Fibroblast of lung (primary cell): Measurements from ENCODE around the gene NDUFB1. TPM values are rescaled to one million over a fixed set of nuclear protein-coding genes. Genes with fewer than 3 reads are reported as not detected.

Experiments
- DNase-seq, 2 donors: peaks; one replicate each; pipeline versions ENCODE4 v3.0.0 to v3.0.0-alpha.2; 2010; ENCODE audit warnings: low read depth in 2 of 2
- H2AFZ ChIP-seq: 2 replicates; pipeline ENCODE4 v1.5.1; 2012; ENCODE audit warnings: low read length, control low read depth, inconsistent platforms
- H3K27ac ChIP-seq: 2 replicates; pipeline ENCODE4 v1.5.1; 2011; ENCODE audit warnings: low read length, control low read depth; ENCODE audit not compliant: insufficient read depth
- H3K27me3 ChIP-seq: 2 replicates; pipeline ENCODE4 v1.5.1; 2011; ENCODE audit warnings: mild to moderate bottlenecking, low read length; ENCODE audit not compliant: control insufficient read depth, insufficient read depth
- H3K36me3 ChIP-seq: 2 replicates; pipeline ENCODE4 v1.5.1; 2011; ENCODE audit warnings: low read length; ENCODE audit not compliant: control insufficient read depth, insufficient read depth
- H3K4me1 ChIP-seq: 2 replicates; pipeline ENCODE4 v1.5.1; 2011; ENCODE audit warnings: low read length; ENCODE audit not compliant: control insufficient read depth, insufficient read depth; ENCODE audit errors: extremely low read depth
- H3K4me2 ChIP-seq: 2 replicates; pipeline ENCODE4 v1.5.1; 2011; ENCODE audit warnings: low read length, control low read depth; ENCODE audit not compliant: insufficient read depth; ENCODE audit errors: extremely low read depth
- H3K4me3 ChIP-seq, 4 experiments: fragments of 200-600 bp in 1 of 4; sonication (generic) in 1 of 4; replicated peaks in 1 of 4; 2 replicates each; pipeline ENCODE4 v1.5.1; 2011 to 2016; ENCODE audit warnings: low read length in 4 of 4, low read depth in 3 of 4, mild to moderate bottlenecking in 3 of 4, control low read depth in 2 of 4, inconsistent platforms in 1 of 4, mixed read lengths in 1 of 4; ENCODE audit not compliant: insufficient read depth in 1 of 4; ENCODE audit errors: control extremely low read depth in 1 of 4
- H3K79me2 ChIP-seq: 2 replicates; pipeline ENCODE4 v1.5.1; 2012; ENCODE audit warnings: mild to moderate bottlenecking, low read length, inconsistent platforms; ENCODE audit not compliant: control insufficient read depth, insufficient read depth
- H3K9ac ChIP-seq: 2 replicates; pipeline ENCODE4 v1.5.1; 2011; ENCODE audit warnings: mild to moderate bottlenecking, low read length, control low read depth; ENCODE audit not compliant: insufficient read depth
- H3K9me3 ChIP-seq: 2 replicates; pipeline ENCODE4 v1.5.1; 2012; ENCODE audit warnings: low read depth, low read length; ENCODE audit not compliant: control insufficient read depth, insufficient read depth
- H4K20me1 ChIP-seq: 2 replicates; pipeline ENCODE4 v1.5.1; 2011; ENCODE audit warnings: low read length; ENCODE audit not compliant: control insufficient read depth, insufficient read depth; ENCODE audit errors: extremely low read depth
- CTCF ChIP-seq, 2 donors: IDR thresholded peaks in 1 of 2; conservative IDR thresholded peaks in 1 of 2; 1 replicate in 1 of 2; 2 replicates in 1 of 2; pipeline ENCODE4 v1.5.1; 2011 to 2012; ENCODE audit warnings: low read length in 2 of 2, control low read depth in 1 of 2, inconsistent platforms in 1 of 2, low read depth in 1 of 2, mild to moderate bottlenecking in 1 of 2
- EZH2 ChIP-seq: IDR thresholded peaks from 2 replicates; pipeline ENCODE4 v1.5.1; 2012; ENCODE audit warnings: low read length, control low read depth, mild to moderate bottlenecking; ENCODE audit errors: missing control alignments
- polyA plus RNA-seq, 2 donors: library from polyadenylated mRNA; depleted of rRNA in 1 of 2; stranded (reverse) in 1 of 2; unstranded in 1 of 2; fragments of >200 nt; gene quantifications; 2 replicates each; pipeline ENCODE4 v1.2.1, GENCODE V29; 2011 to 2012; ENCODE audit warnings: missing spikeins in 1 of 2
- total RNA-seq: library from RNA; depleted of rRNA; stranded (reverse); fragments of >200 nt; gene quantifications from 2 replicates; pipeline ENCODE4 v1.2.1, GENCODE V29; 2014

The NDUFB1 gene
- total and polyA plus RNA-seq, 2 donors (not counting 1 experiment from before 2014, with no cell fraction given), result 310 to 569 TPM

- no peak overlapping the region for H2AFZ ChIP-seq
- DNase-seq, result peak in 1 of 2 donors; percentile 67
Measured at GRCh38 chr14:92144708-92145107, 23.2 kb upstream of the NDUFB1 start.

GRCh38 chr14:92143962-92144361 is 22.5 kb upstream of the NDUFB1 start:
- Histone ChIP-seq H3K9me3 (no peaks in the 10 kb centered on the region), H3K27ac (no peak overlapping the region), H3K4me3 (no peak overlapping the region), H2AFZ (no peak overlapping the region), H3K36me3 (peaks cover 3% of the 10 kb centered on the region), H3K27me3 (no peaks in the 10 kb centered on the region), H3K4me2 (no peak overlapping the region), H3K4me1 (no peaks in the 10 kb centered on the region), H4K20me1 (no peaks in the 10 kb centered on the region), H3K9ac (no peak overlapping the region), H3K79me2 (no peaks in the 10 kb centered on the region)
- TF ChIP-seq CTCF (conservative IDR thresholded peaks at IDR 0.05 in 1 of 2, IDR thresholded peaks at IDR 0.05 in 1 of 2; ENCODE audit: low read depth in 1 of 2, low read length in 2 of 2) (no peak), EZH2 (no peak)
- no peak for DNase-seq

More at GRCh38 chr14:92144708-92145107, 23.2 kb upstream of the NDUFB1 start:
- no peak for TF ChIP-seq CTCF (conservative IDR thresholded peaks at IDR 0.05 in 1 of 2, IDR thresholded peaks at IDR 0.05 in 1 of 2; ENCODE audit: low read depth in 1 of 2, low read length in 2 of 2)
- TF ChIP-seq EZH2, result no peak
- Histone ChIP-seq H3K4me1 (no peaks in the 10 kb centered on the region), H3K9ac (no peak overlapping the region), H3K9me3 (no peaks in the 10 kb centered on the region), H3K36me3 (peaks cover 4% of the 10 kb centered on the region), H4K20me1 (no peaks in the 10 kb centered on the region), H3K4me2 (no peak overlapping the region), H3K79me2 (no peaks in the 10 kb centered on the region), H3K27me3 (no peaks in the 10 kb centered on the region), H3K27ac (no peak overlapping the region), H3K4me3 (no peak overlapping the region)

GRCh38 chr14:92143309-92143708 is 21.8 kb upstream of the NDUFB1 start:
- no peaks in the 10 kb centered on the region for H4K20me1 ChIP-seq
- H3K9me3 ChIP-seq, result no peaks in the 10 kb centered on the region
- no peaks in the 10 kb centered on the region for H3K79me2 ChIP-seq
- H3K9ac ChIP-seq, result no peak overlapping the region
- no peak overlapping the region for H3K4me3 ChIP-seq
- H3K4me2 ChIP-seq, result no peak overlapping the region
- peak in 1 of 2 donors; percentile 25 for DNase-seq
- no peaks in the 10 kb centered on the region for H3K4me1 ChIP-seq
- H3K27me3 ChIP-seq, result no peaks in the 10 kb centered on the region
- peaks cover 3% of the 10 kb centered on the region for H3K36me3 ChIP-seq
- no peak overlapping the region for H3K27ac ChIP-seq
- TF ChIP-seq CTCF (conservative IDR thresholded peaks at IDR 0.05 in 1 of 2, IDR thresholded peaks at IDR 0.05 in 1 of 2; ENCODE audit: low read depth in 1 of 2, low read length in 2 of 2) (no peak), EZH2 (no peak)
- H2AFZ ChIP-seq, result no peak overlapping the region
